A673 (cell line): ENCODE results near the gene PLB1. TPM values are rescaled to one million over a fixed set of nuclear protein-coding genes. Genes with fewer than 3 reads are reported as not detected.

Experiments
- BruUV-seq: library from RNA; stranded (reverse); fragments of 400-500 nt; replicated peaks from 2 replicates; lab custom pipeline; 2021; lab: Mats Ljungman, UMichigan
- CTCF ChIA-PET: fragments of 300-600 bp; sonication (Branson Sonifier 250); formaldehyde crosslinking; loops from one replicate; lab custom pipeline; 2022; ENCODE audit warnings: antibody characterized with exemption; lab: Charles Lee
- POLR2A ChIA-PET: fragments of 300-600 bp; sonication (Branson Sonifier 250); formaldehyde crosslinking; loops from one replicate; lab custom pipeline; 2022; ENCODE audit warnings: antibody characterized with exemption; ENCODE audit not compliant: low non-redundant PET; lab: Charles Lee
- DNase-seq: peaks from one replicate; pipeline ENCODE4 v3.0.0-alpha.2; 2015; ENCODE audit warnings: low spot score
- H3K27ac ChIP-seq: fragments of 200-600 bp; sonication (generic); 2 replicates; pipeline ENCODE4 v1.5.1; 2016; ENCODE audit warnings: mixed run types, low read depth, mild to moderate bottlenecking, mixed read lengths, antibody characterized with exemption, low read length; ENCODE audit not compliant: poor library complexity, severe bottlenecking
- H3K27me3 ChIP-seq: fragments of 200-600 bp; sonication (generic); replicated peaks from 2 replicates; pipeline ENCODE4 v1.6.1; 2017; ENCODE audit warnings: mixed run types, low read depth, mild to moderate bottlenecking, mixed read lengths, antibody characterized with exemption, low read length; ENCODE audit not compliant: insufficient read depth, poor library complexity
- H3K36me3 ChIP-seq: fragments of 200-600 bp; sonication (generic); 2 replicates; pipeline ENCODE4 v1.6.1; 2016; ENCODE audit warnings: mixed run types, mild to moderate bottlenecking, mixed read lengths, antibody characterized with exemption, low read length; ENCODE audit not compliant: insufficient read depth, poor library complexity, severe bottlenecking
- H3K4me1 ChIP-seq: fragments of 200-600 bp; sonication (generic); 2 replicates; pipeline ENCODE4 v1.6.1; 2017; ENCODE audit warnings: mixed run types, mild to moderate bottlenecking, mixed read lengths, antibody characterized with exemption, low read length; ENCODE audit not compliant: insufficient read depth, poor library complexity, severe bottlenecking
- H3K4me3 ChIP-seq: fragments of 200-600 bp; sonication (generic); 2 replicates; pipeline ENCODE4 v1.5.1; 2016; ENCODE audit warnings: low read depth, mixed run types, mild to moderate bottlenecking, mixed read lengths, low read length; ENCODE audit not compliant: poor library complexity, severe bottlenecking
- H3K9me3 ChIP-seq: fragments of 200-600 bp; sonication (generic); 2 replicates; pipeline ENCODE4 v1.6.1; 2016; ENCODE audit warnings: mixed run types, low read depth, mild to moderate bottlenecking, mixed read lengths, antibody characterized with exemption, low read length; ENCODE audit not compliant: poor library complexity, severe bottlenecking
- CTCF ChIP-seq: fragments of 300-800, 200-600 bp; sonication (generic); conservative IDR thresholded peaks from 2 replicates; pipeline ENCODE4 v1.5.1; 2017; ENCODE audit warnings: low read depth, mild to moderate bottlenecking, antibody characterized with exemption, low read length, moderate library complexity, mixed read lengths
- EZH2 ChIP-seq: fragments of 200-600 bp; sonication (generic); IDR thresholded peaks from 2 replicates; pipeline ENCODE4 v1.6.1; 2017; ENCODE audit warnings: borderline replicate concordance, low read depth, mild to moderate bottlenecking, mixed read lengths, antibody characterized with exemption, low read length; ENCODE audit not compliant: poor library complexity, severe bottlenecking
- intact Hi-C: fragments of 100-400 bp; cut with micrococcal nuclease; formaldehyde crosslinking; loops from one replicate; pipeline ENCODE4 v1.10.0; 2022; ENCODE audit not compliant: unreplicated experiment
- total RNA-seq: library from RNA; stranded (reverse); gene quantifications from 2 replicates; pipeline ENCODE4 v1.2.3, GENCODE V29; 2021

PLB1 gene
- total RNA-seq, 1 experiment from 2014 or later: 0.39 TPM

- Histone ChIP-seq H3K4me3 (no peak overlapping the region), H3K27me3 (no peaks in the 10 kb centered on the region), H3K27ac (no peak overlapping the region), H3K36me3 (no peaks in the 10 kb centered on the region), H3K4me1 (no peaks in the 10 kb centered on the region), H3K9me3 (no peaks in the 10 kb centered on the region)
- no peak for DNase-seq
- intact Hi-C loops: no loop called here
- no TSS peak for BruUV-seq
- ChIA-PET CTCF (no interaction called here), POLR2A (interaction anchor here (0.6 to 0.7 kb wide), 2 partner anchors 14 to 212 kb away, joined by 3 read pairs; no protein-coding TSS in a partner anchor)
- TF ChIP-seq EZH2 (no peak), CTCF (no peak)
These were observed 9.3 kb upstream of the PLB1 start for GRCh38 chr2:28486526-28486925.

DNA sequence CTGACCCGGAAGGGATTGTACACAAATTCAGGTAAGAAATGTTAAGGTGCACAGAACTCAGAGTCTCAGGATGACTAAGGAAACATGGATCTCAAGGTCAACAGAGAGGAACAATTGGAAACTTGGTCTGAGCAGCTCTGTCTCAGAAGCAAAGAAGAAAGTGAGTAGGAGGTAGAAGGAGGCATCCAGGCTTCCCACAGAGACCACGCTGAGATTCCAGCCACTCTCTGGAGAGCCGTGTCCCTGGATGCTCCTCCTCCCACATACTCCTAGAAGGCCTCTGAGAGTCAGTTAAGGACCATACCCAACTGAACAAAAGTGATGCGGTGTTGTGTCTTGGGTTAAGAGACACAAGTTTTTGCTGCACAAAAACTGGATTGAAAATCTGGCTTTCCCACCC is 8.6 kb upstream of the PLB1 start:
- CTCF ChIA-PET: no interaction called here
- H3K27ac ChIP-seq: no peak overlapping the region
- POLR2A ChIA-PET: interaction anchor here (0.6 kb wide), 1 partner anchor 212 kb away, joined by 3 read pairs; no protein-coding TSS in a partner anchor
- H3K36me3 ChIP-seq: no peaks in the 10 kb centered on the region
- intact Hi-C loops: no loop called here
- no peak overlapping the region for H3K4me3 ChIP-seq
- H3K4me1 ChIP-seq: no peaks in the 10 kb centered on the region
- no peaks in the 10 kb centered on the region for H3K27me3 ChIP-seq
- no peak for DNase-seq
- BruUV-seq: no TSS peak
- H3K9me3 ChIP-seq: no peaks in the 10 kb centered on the region
- TF ChIP-seq EZH2 (no peak), CTCF (no peak)

- H3K27me3 ChIP-seq: no peaks in the 10 kb centered on the region
- H3K4me1 ChIP-seq: no peaks in the 10 kb centered on the region
- DNase-seq: no peak
- intact Hi-C loops: no loop called here
- POLR2A ChIA-PET: no interaction called here
- no peak overlapping the region for H3K27ac ChIP-seq
- CTCF ChIA-PET: interaction anchor here (0.6 kb wide), 1 partner anchor 78 kb away, joined by 7 read pairs; no protein-coding TSS in a partner anchor
- no peaks in the 10 kb centered on the region for H3K9me3 ChIP-seq
- H3K4me3 ChIP-seq: no peak overlapping the region
- no peak for TF ChIP-seq EZH2
- TF ChIP-seq CTCF: no peak
- no TSS peak for BruUV-seq
- H3K36me3 ChIP-seq: no peaks in the 10 kb centered on the region
These were observed 7.6 kb upstream of the PLB1 start for GRCh38 chr2:28488083-28488830.
